Esophagus muscularis mucosa (tissue), 4 donors: Measurements from ENCODE around the gene RNF138.

Experiments used
- EP300 ChIP-seq: sonication (generic); formaldehyde crosslinking; IDR thresholded peaks from one replicate; pipeline ENCODE4 v1.6.1; 2017; ENCODE audit warnings: antibody characterized with exemption
- POLR2A ChIP-seq: fragments of 450-650 bp; IDR thresholded peaks from one replicate; pipeline ENCODE4 v1.6.1; 2017; ENCODE audit warnings: antibody characterized with exemption, moderate library complexity, mild to moderate bottlenecking, low read depth
- POLR2AphosphoS5 ChIP-seq, 2 donors: sonication (generic); formaldehyde crosslinking; IDR thresholded peaks; one replicate each; pipeline ENCODE4 v1.6.1; 2017; ENCODE audit warnings: antibody characterized with exemption in 2 of 2
- TF ChIP-seq, protein P1 (sequence below), 3 experiments: fragments of 200-600 bp in 2 of 3; fragments of 450-650 bp in 1 of 3; sonication (generic) in 2 of 3; IDR thresholded peaks; one replicate each; pipeline ENCODE4 v1.5.1; 2017 to 2019; ENCODE audit warnings: antibody characterized with exemption in 3 of 3, mild to moderate bottlenecking in 2 of 3, moderate library complexity in 1 of 3

DNA sequence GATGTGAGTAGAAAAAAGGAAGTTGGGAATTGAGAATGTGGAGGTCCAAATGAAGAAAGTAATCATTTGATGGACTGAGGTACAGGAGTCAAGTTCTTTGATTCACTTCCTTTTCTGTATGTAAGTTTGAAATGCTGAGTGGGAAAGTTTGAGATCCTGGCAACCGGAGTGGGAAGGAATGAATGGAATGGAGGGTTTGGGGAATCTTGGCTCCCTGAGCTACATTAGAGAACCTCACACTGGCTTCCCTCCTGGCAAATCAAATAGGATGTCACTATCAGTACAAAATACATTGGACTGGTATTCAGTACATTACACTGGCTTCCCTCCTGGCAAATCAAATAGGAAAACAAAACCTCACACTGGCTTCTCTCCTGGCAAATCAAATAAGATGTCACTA is 9.8 kb upstream of the RNF138 start:
- TF ChIP-seq, protein P1, sequence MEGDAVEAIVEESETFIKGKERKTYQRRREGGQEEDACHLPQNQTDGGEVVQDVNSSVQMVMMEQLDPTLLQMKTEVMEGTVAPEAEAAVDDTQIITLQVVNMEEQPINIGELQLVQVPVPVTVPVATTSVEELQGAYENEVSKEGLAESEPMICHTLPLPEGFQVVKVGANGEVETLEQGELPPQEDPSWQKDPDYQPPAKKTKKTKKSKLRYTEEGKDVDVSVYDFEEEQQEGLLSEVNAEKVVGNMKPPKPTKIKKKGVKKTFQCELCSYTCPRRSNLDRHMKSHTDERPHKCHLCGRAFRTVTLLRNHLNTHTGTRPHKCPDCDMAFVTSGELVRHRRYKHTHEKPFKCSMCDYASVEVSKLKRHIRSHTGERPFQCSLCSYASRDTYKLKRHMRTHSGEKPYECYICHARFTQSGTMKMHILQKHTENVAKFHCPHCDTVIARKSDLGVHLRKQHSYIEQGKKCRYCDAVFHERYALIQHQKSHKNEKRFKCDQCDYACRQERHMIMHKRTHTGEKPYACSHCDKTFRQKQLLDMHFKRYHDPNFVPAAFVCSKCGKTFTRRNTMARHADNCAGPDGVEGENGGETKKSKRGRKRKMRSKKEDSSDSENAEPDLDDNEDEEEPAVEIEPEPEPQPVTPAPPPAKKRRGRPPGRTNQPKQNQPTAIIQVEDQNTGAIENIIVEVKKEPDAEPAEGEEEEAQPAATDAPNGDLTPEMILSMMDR (IDR thresholded peaks at IDR 0.05): no peak
- no peak for TF ChIP-seq POLR2A
- TF ChIP-seq POLR2AphosphoS5 (IDR thresholded peaks at IDR 0.05): no peak
- TF ChIP-seq EP300: no peak
